ENCODE data around the gene HAUS7. TPM values are rescaled to one million over a fixed set of nuclear protein-coding genes. Genes with fewer than 3 reads are reported as not detected.

The HAUS7 gene
- total and polyA plus RNA-seq, 2 experiments from 2014 or later, result 59.8 to 77.9 TPM

DNA sequence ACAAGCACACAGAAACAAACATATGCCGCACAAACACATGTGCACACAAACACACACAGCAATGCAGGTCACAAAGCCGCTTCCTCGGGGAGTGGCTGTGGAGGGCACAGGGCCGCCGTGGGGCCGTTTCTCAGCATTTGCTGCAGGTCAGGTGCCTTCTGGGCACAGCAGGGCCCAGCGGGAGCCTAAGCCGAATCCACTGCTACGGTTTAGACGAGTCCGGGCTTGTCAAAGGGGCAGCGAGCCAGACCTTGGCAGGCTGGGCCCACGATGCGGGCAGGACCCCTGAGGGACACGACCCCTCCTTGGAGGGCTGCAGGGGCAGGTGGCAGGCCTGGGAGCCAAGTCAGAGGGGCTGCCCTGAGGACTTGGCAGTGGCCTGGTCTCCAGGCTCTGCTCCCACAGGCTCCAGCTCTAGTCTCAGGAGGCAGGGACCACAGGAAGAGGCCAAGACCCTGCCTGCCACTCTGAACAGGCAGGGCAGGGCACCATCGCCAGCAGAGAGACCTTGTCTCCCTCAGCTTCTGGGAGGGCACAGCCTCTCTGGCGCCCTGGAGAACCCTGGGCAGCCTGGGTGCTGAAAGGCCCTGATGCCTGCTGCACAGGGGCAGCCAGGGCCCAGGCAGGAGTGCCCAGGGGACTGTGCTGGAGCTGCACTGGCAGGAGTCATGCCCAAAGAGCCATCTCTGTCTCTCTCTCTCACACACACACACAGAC is 41.6 kb upstream of the HAUS7 start (continued):
- TF ChIP-seq, protein P1, sequence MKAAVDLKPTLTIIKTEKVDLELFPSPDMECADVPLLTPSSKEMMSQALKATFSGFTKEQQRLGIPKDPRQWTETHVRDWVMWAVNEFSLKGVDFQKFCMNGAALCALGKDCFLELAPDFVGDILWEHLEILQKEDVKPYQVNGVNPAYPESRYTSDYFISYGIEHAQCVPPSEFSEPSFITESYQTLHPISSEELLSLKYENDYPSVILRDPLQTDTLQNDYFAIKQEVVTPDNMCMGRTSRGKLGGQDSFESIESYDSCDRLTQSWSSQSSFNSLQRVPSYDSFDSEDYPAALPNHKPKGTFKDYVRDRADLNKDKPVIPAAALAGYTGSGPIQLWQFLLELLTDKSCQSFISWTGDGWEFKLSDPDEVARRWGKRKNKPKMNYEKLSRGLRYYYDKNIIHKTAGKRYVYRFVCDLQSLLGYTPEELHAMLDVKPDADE (IDR thresholded peaks at IDR 0.05), result no peak
- TF ChIP-seq JUNB (IDR thresholded peaks at IDR 0.05; ENCODE audit: unreplicated experiment), result no peak
- TF ChIP-seq ZNF114 (CRISPR knock-in tag; IDR thresholded peaks at IDR 0.05), result no peak
- TF ChIP-seq POLR2AphosphoS5 (IDR thresholded peaks at IDR 0.05; ENCODE audit: low read depth), result no peak
- TF ChIP-seq, protein P2, sequence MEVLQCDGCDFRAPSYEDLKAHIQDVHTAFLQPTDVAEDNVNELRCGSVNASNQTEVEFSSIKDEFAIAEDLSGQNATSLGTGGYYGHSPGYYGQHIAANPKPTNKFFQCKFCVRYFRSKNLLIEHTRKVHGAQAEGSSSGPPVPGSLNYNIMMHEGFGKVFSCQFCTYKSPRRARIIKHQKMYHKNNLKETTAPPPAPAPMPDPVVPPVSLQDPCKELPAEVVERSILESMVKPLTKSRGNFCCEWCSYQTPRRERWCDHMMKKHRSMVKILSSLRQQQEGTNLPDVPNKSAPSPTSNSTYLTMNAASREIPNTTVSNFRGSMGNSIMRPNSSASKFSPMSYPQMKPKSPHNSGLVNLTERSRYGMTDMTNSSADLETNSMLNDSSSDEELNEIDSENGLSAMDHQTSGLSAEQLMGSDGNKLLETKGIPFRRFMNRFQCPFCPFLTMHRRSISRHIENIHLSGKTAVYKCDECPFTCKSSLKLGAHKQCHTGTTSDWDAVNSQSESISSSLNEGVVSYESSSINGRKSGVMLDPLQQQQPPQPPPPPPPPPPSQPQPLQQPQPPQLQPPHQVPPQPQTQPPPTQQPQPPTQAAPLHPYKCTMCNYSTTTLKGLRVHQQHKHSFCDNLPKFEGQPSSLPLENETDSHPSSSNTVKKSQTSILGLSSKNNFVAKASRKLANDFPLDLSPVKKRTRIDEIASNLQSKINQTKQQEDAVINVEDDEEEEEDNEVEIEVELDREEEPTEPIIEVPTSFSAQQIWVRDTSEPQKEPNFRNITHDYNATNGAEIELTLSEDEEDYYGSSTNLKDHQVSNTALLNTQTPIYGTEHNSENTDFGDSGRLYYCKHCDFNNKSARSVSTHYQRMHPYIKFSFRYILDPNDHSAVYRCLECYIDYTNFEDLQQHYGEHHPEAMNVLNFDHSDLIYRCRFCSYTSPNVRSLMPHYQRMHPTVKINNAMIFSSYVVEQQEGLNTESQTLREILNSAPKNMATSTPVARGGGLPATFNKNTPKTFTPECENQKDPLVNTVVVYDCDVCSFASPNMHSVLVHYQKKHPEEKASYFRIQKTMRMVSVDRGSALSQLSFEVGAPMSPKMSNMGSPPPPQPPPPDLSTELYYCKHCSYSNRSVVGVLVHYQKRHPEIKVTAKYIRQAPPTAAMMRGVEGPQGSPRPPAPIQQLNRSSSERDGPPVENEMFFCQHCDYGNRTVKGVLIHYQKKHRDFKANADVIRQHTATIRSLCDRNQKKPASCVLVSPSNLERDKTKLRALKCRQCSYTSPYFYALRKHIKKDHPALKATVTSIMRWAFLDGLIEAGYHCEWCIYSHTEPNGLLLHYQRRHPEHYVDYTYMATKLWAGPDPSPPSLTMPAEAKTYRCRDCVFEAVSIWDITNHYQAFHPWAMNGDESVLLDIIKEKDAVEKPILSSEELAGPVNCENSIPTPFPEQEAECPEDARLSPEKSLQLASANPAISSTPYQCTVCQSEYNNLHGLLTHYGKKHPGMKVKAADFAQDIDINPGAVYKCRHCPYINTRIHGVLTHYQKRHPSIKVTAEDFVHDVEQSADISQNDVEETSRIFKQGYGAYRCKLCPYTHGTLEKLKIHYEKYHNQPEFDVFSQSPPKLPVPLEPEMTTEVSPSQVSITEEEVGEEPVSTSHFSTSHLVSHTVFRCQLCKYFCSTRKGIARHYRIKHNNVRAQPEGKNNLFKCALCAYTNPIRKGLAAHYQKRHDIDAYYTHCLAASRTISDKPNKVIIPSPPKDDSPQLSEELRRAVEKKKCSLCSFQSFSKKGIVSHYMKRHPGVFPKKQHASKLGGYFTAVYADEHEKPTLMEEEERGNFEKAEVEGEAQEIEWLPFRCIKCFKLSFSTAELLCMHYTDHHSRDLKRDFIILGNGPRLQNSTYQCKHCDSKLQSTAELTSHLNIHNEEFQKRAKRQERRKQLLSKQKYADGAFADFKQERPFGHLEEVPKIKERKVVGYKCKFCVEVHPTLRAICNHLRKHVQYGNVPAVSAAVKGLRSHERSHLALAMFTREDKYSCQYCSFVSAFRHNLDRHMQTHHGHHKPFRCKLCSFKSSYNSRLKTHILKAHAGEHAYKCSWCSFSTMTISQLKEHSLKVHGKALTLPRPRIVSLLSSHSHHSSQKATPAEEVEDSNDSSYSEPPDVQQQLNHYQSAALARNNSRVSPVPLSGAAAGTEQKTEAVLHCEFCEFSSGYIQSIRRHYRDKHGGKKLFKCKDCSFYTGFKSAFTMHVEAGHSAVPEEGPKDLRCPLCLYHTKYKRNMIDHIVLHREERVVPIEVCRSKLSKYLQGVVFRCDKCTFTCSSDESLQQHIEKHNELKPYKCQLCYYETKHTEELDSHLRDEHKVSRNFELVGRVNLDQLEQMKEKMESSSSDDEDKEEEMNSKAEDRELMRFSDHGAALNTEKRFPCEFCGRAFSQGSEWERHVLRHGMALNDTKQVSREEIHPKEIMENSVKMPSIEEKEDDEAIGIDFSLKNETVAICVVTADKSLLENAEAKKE (CRISPR knock-in tag; IDR thresholded peaks at IDR 0.05), result no peak
- no peak for TF ChIP-seq ZNF331 (CRISPR knock-in tag; IDR thresholded peaks at IDR 0.05; ENCODE audit: low read depth)
- no peak for TF ChIP-seq NANOG (IDR thresholded peaks at IDR 0.05; ENCODE audit: borderline replicate concordance)
- TF ChIP-seq STAT1 (IDR thresholded peaks at IDR 0.05; ENCODE audit: unreplicated experiment), result no peak
- TF ChIP-seq EZH2phosphoT487 (IDR thresholded peaks at IDR 0.05; ENCODE audit: unreplicated experiment), result no peak

Measured in GM23338 (cell line).